Esophagus squamous epithelium (tissue), 4 donors: Measurements from ENCODE around the gene TSC22D3.

Experiments
- POLR2A ChIP-seq, 4 donors: fragments of 450-650 bp; IDR thresholded peaks; one replicate each; pipeline ENCODE4 v1.6.1; 2017; ENCODE audit warnings: antibody characterized with exemption in 4 of 4, mild to moderate bottlenecking in 4 of 4, moderate library complexity in 3 of 4
- TF ChIP-seq, protein P1 (sequence below), 6 experiments: fragments of 450-650 bp in 4 of 6; fragments of 200-600 bp in 2 of 6; sonication (generic) in 2 of 6; IDR thresholded peaks; one replicate each; pipeline ENCODE4 v1.5.1; 2016 to 2019; ENCODE audit warnings: antibody characterized with exemption in 6 of 6, mild to moderate bottlenecking in 4 of 6, moderate library complexity in 4 of 6

DNA sequence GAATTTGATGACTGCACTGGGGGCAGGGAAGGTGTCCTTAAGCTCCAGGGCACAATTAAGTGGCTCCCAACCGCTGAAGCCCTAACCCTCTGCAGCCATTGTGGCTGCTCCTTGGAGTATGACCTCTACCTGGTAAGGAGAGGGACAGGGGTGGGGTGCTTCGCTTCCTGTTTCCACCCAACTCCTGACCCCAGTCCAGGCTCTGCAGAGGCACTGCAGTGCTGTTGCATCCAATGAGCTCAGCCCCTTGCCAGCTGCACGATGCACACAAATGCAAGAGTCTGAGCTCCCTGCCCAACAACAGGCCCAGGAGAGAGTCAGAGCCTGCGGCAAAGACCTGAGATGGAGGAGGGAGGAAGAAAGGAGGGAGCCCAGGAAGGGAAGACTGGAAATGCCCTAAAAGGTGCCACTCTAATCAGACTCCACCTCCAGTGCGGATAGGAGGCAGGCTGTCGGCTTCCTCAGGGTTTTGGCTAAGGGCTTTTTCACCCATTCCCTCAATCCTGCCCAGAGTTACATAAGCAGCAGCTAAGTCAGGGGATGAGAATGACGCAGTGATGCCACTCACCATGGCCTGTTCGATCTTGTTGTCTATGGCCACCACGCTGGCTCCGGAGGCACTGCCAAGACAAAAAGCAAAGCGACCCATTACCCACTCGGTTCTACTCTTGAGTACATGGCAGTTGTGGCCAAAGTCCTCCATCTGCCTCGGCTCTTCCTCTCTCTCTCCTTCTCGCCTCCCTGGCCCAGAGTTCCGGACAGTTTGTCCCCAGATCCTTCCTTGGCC lies 60.1 kb downstream of the TSC22D3 start:
- TF ChIP-seq POLR2A (IDR thresholded peaks at IDR 0.05): peak in 1 of 4 donors; percentile 20
- TF ChIP-seq, protein P1, sequence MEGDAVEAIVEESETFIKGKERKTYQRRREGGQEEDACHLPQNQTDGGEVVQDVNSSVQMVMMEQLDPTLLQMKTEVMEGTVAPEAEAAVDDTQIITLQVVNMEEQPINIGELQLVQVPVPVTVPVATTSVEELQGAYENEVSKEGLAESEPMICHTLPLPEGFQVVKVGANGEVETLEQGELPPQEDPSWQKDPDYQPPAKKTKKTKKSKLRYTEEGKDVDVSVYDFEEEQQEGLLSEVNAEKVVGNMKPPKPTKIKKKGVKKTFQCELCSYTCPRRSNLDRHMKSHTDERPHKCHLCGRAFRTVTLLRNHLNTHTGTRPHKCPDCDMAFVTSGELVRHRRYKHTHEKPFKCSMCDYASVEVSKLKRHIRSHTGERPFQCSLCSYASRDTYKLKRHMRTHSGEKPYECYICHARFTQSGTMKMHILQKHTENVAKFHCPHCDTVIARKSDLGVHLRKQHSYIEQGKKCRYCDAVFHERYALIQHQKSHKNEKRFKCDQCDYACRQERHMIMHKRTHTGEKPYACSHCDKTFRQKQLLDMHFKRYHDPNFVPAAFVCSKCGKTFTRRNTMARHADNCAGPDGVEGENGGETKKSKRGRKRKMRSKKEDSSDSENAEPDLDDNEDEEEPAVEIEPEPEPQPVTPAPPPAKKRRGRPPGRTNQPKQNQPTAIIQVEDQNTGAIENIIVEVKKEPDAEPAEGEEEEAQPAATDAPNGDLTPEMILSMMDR (IDR thresholded peaks at IDR 0.05): no peak
